ENCODE data around the gene CSTF3.

CSTF3 gene

GRCh38 chr11:33040033-33040861, 121.0 kb downstream of the CSTF3 start:
- H3K9ac ChIP-seq (ENCODE audit: low read depth, low read length), result peak overlapping the region; percentile 76
- H3K79me2 ChIP-seq (ENCODE audit: insufficient read depth, low read length), result peaks cover 20% of the 10 kb centered on the region
- peaks cover 21% of the 10 kb centered on the region for H3K4me1 ChIP-seq (ENCODE audit: insufficient read depth, low read length)
- DNase-seq (peak; percentile 19), ATAC-seq (ENCODE audit: insufficient read depth, low read depth) (0 out of 3 replicates have a peak, but pooled peaks have one; percentile 0)
- peak overlapping the region; percentile 65 to 87; a peak in 3 of 4 replicates for H3K4me3 ChIP-seq (ENCODE audit: low read depth in 1 of 2, low read length in 2 of 2)
- H3K27ac ChIP-seq (ENCODE audit: low read length), result peak overlapping the region; percentile 91
- no peaks in the 10 kb centered on the region for H3K27me3 ChIP-seq (ENCODE audit: insufficient read depth, low read length, poor library complexity)
- peak overlapping the region; percentile 95 for H2AFZ ChIP-seq (ENCODE audit: low read depth, low read length)
- H3K4me2 ChIP-seq (ENCODE audit: insufficient read depth, low read length), result peak overlapping the region; percentile 90
- H3K9me3 ChIP-seq (ENCODE audit: insufficient read depth, low read length, severe bottlenecking), result no peaks in the 10 kb centered on the region
- H4K20me1 ChIP-seq (ENCODE audit: insufficient read depth, low read length), result no peaks in the 10 kb centered on the region
- no peak for TF ChIP-seq EZH2 (IDR thresholded peaks at IDR 0.05; ENCODE audit: borderline replicate concordance, low read depth, low read length, severe bottlenecking)
- no peak for TF ChIP-seq CTCF (IDR thresholded peaks at IDR 0.05; ENCODE audit: borderline replicate concordance, extremely low read depth, low read length, poor library complexity, severe bottlenecking)
- H3K36me3 ChIP-seq (ENCODE audit: insufficient read depth, low read length), result peaks cover 17% of the 10 kb centered on the region

DNA sequence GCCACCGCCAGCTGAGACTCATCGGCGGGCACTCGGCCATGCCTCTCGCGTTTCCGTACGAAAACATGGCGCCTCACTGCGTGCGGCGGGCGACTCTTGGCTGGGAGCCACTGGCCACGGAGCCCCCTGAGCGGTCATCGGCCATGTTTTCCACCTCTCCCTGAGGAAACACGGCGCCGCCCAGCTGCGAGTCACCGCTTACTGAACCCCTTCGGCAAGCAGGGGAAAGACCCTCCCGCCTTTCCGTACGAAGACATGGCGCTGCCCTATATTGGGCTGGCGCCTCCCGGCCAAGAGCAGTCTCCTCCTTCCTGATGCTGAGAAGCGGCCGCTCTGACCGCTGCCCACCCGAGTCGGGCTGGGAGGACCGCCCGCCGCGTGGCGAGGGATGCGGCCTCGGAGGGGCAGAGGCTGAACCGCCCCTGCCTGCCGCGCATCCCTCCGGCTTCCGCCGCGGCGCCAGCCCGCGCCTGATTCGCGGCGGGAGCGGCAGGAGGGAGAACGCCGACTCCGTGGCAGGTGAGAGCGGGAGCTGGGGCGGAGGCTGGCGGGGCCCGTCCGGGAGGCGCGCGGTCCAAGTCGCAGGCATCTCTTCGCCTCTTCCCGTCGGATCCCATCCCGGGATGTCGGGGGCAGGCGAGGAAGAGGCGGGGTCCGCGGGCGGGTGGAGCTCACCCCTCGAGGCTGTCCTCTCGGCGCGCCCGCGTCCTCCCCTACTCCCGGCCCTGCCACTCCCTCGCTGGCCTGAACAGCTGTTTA, 121.8 kb downstream of the CSTF3 start, which contains the start of gene TCP11L1:
Gene TCP11L1 (plus strand): TSS at position 299 of the 759 bp plus-strand sequence. CDS start 4,202 bp downstream, outside the sequence.
- peak within 1 kb of the TSS; percentile 91 for H3K27ac ChIP-seq (ENCODE audit: low read length)
- H4K20me1 ChIP-seq (ENCODE audit: insufficient read depth, low read length), result no peaks in the 10 kb centered on the region
- TF ChIP-seq CTCF (IDR thresholded peaks at IDR 0.05; ENCODE audit: borderline replicate concordance, extremely low read depth, low read length, poor library complexity, severe bottlenecking) (no peak), EZH2 (IDR thresholded peaks at IDR 0.05; ENCODE audit: borderline replicate concordance, low read depth, low read length, severe bottlenecking) (no peak)
- H3K9ac ChIP-seq (ENCODE audit: low read depth, low read length), result peak within 1 kb of the TSS; percentile 76
- H3K9me3 ChIP-seq (ENCODE audit: insufficient read depth, low read length, severe bottlenecking), result no peaks in the 10 kb centered on the region
- peaks cover 9% of the 10 kb centered on the region for H3K36me3 ChIP-seq (ENCODE audit: insufficient read depth, low read length)
- peaks cover 20% of the 10 kb centered on the region for H3K79me2 ChIP-seq (ENCODE audit: insufficient read depth, low read length)
- H3K4me3 ChIP-seq (ENCODE audit: low read depth in 1 of 2, low read length in 2 of 2), result peak within 1 kb of the TSS; percentile 65 to 87
- ATAC-seq (ENCODE audit: insufficient read depth, low read depth), result peak; percentile 91
- DNase-seq, result peak; percentile 66
- H3K4me2 ChIP-seq (ENCODE audit: insufficient read depth, low read length), result peak within 1 kb of the TSS; percentile 90
- H2AFZ ChIP-seq (ENCODE audit: low read depth, low read length), result peak within 1 kb of the TSS; percentile 95
- peaks cover 21% of the 10 kb centered on the region for H3K4me1 ChIP-seq (ENCODE audit: insufficient read depth, low read length)
- H3K27me3 ChIP-seq (ENCODE audit: insufficient read depth, low read length, poor library complexity), result no peaks in the 10 kb centered on the region

- Histone ChIP-seq H3K79me2 (ENCODE audit: insufficient read depth, low read length) (peaks cover 7% of the 10 kb centered on the region), H3K4me1 (ENCODE audit: insufficient read depth, low read length) (peaks cover 8% of the 10 kb centered on the region), H3K9me3 (ENCODE audit: insufficient read depth, low read length, severe bottlenecking) (no peaks in the 10 kb centered on the region), H3K4me2 (ENCODE audit: insufficient read depth, low read length) (no peak overlapping the region), H3K4me3 (ENCODE audit: low read depth in 1 of 2, low read length in 2 of 2) (no peak overlapping the region), H4K20me1 (ENCODE audit: insufficient read depth, low read length) (no peaks in the 10 kb centered on the region), H3K9ac (ENCODE audit: low read depth, low read length) (no peak overlapping the region), H3K27me3 (ENCODE audit: insufficient read depth, low read length, poor library complexity) (no peaks in the 10 kb centered on the region), H2AFZ (ENCODE audit: low read depth, low read length) (no peak overlapping the region), H3K27ac (ENCODE audit: low read length) (no peak overlapping the region), H3K36me3 (ENCODE audit: insufficient read depth, low read length) (no peaks in the 10 kb centered on the region; the same call in 1 of the 2 replicates)
- no peak for ATAC-seq (ENCODE audit: insufficient read depth, low read depth)
- no peak for TF ChIP-seq CTCF (IDR thresholded peaks at IDR 0.05; ENCODE audit: borderline replicate concordance, extremely low read depth, low read length, poor library complexity, severe bottlenecking)
- TF ChIP-seq EZH2 (IDR thresholded peaks at IDR 0.05; ENCODE audit: borderline replicate concordance, low read depth, low read length, severe bottlenecking), result no peak
- DNase-seq, result no peak
Observed at GRCh38 chr11:33035011-33035410, 126.3 kb downstream of the CSTF3 start.

Data from DND-41 (cell line).